Choroid plexus epithelial cell (primary cell): Measurements from ENCODE around the gene TIE1.

Source experiments
- DNase-seq: peaks from one replicate; pipeline ENCODE4 v3.0.0-alpha.2; 2010; ENCODE audit warnings: low read depth
- H3K4me3 ChIP-seq: 2 replicates; pipeline ENCODE4 v1.5.1; 2011; ENCODE audit warnings: low read depth, mild to moderate bottlenecking, control low read depth, low read length, moderate library complexity
- CTCF ChIP-seq: conservative IDR thresholded peaks from 2 replicates; pipeline ENCODE4 v1.5.1; 2011; ENCODE audit warnings: low read depth, mild to moderate bottlenecking, control low read depth, inconsistent platforms, low read length, moderate library complexity

Gene TIE1

GRCh38 chr1:43279666-43280065 lies 21.1 kb upstream of the TIE1 start:
- no peak for DNase-seq
- no peak for TF ChIP-seq CTCF
- H3K4me3 ChIP-seq, result no peak overlapping the region

GRCh38 chr1:43280692-43281091 lies 20.1 kb upstream of the TIE1 start:
- TF ChIP-seq CTCF, result no peak
- no peak overlapping the region for H3K4me3 ChIP-seq
- no peak for DNase-seq

- no peak overlapping the region for H3K4me3 ChIP-seq
- no peak for DNase-seq
- no peak for TF ChIP-seq CTCF
These were observed 18.3 kb upstream of the TIE1 start for GRCh38 chr1:43282220-43283195.

- DNase-seq, result no peak
- no peak for TF ChIP-seq CTCF
- H3K4me3 ChIP-seq, result no peak overlapping the region
These were observed 16.7 kb upstream of the TIE1 start for GRCh38 chr1:43284065-43284464.

- DNase-seq, result no peak
- no peak for TF ChIP-seq CTCF
- no peak overlapping the region for H3K4me3 ChIP-seq
These were observed 16.2 kb upstream of the TIE1 start for GRCh38 chr1:43284546-43285110.

GRCh38 chr1:43285269-43285990 lies 15.4 kb upstream of the TIE1 start, which contains the start of gene C1orf210:
Gene C1orf210 (minus strand): TSS chr1:43285581. CDS start chr1:43283270, 2,311 bp downstream.
- TF ChIP-seq CTCF, result peak; percentile 19
- H3K4me3 ChIP-seq, result no peak within 1 kb of the TSS
- DNase-seq, result no peak
